Germinal center (tissue), 1 donor: ENCODE data around the gene FBXW8.

Experiments used
- DNase-seq: peaks from one replicate; pipeline ENCODE4 v3.0.0; 2012; ENCODE audit warnings: mixed read lengths, low spot score

FBXW8 gene

DNA sequence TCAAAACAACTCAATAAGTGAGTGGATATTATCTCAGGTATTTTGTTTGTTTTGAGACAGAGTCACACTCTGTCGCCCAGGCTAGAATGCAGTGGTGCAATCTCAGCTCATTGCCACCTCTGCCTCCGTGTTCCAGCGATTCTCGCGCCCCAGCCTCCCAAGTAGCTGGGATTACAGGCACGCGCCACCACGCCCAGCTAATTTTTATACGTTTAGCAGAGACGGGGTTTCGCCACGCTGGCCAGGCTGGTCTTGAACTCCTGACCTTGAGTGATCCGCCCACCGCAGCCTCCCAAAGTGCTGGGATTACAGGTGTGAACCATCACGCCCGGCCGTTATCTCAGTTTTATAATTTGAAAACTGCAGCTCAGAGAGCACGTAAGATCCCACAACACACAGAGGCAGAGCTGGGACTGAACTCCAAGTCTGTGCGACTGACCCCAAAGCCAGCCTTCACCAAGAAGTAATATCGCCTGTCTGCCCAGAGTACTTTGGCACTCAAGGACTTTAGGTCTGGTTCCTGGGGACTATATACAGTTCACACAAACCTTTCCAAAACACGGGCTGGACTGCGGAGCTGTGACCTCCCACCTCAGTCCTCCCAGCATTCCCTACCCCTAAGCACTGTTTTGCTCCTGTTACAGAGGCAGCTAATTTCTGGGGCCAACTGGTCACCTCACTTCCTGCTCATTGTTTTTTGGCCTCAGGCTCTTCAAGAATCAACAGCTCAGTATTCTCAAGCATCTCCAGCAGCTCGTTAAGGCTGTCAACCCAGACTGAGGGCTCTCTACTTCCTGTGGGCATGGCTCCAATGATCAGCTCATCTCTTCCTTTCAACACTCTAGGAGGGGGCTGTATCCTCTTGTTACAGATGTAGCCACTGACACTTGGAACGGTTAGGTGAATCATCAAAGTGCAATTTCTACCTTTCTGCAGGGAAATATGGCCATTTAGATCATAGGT, 165.9 kb downstream of the FBXW8 start:
- DNase-seq = no peak

- no peak for DNase-seq
These were observed 168.7 kb downstream of the FBXW8 start for GRCh38 chr12:117079487-117079886.

DNA sequence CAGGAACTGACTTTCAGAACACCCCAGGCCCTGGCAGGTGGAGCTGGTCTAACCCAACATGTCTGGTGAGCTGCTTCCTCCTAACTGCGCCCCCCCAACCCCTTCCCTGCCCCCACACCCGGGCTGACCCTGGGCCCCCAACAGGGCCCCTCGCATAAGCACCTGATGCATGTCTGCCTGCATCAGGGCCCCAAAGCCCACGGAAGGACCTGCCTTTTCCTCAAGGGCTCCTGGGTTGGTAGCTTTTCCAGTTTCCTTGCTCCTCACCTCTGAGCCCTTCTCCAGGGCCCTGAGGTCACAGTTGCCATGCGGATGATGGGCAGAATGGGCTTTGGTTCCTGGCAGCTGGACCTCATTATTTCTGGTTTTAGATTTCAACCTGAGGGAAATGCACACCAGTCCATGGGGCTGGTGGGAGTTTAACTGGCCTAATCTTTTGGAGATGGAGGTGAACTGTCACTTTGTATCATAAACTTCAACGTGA, 170.0 kb downstream of the FBXW8 start:
- DNase-seq = no peak
